Measurements from ENCODE around the gene MRPL24. TPM values are rescaled to one million over a fixed set of nuclear protein-coding genes. Genes with fewer than 3 reads are reported as not detected.

The MRPL24 gene
- total RNA-seq, 2 donors from 2014 or later = 55.0 to 67.1 TPM

DNA sequence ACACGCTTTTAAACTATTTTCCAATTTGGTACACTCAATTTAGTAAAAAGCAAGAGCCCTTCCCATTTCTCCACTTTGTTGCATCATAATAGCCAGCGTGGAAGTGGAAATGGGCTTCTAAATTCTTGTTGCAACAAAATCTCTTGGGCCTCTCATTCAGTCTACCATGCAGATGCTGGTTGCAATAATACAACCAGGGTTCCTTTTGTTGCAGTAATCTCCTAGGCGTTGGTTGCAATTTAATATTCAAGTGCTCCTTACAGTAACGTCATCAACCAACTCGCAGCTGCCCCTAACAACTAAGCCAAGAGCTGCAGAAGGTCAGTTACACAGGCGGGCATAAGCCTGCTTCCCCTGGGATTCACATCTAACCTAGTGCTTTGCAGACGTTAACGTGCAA lies 13.3 kb upstream of the MRPL24 start:
- 82% methylated on average over 8 of the region's 8 CpGs for WGBS
- DNase-seq (ENCODE audit: low spot score) = no peak
- no peaks in the 10 kb centered on the region for H3K36me3 ChIP-seq

DNA sequence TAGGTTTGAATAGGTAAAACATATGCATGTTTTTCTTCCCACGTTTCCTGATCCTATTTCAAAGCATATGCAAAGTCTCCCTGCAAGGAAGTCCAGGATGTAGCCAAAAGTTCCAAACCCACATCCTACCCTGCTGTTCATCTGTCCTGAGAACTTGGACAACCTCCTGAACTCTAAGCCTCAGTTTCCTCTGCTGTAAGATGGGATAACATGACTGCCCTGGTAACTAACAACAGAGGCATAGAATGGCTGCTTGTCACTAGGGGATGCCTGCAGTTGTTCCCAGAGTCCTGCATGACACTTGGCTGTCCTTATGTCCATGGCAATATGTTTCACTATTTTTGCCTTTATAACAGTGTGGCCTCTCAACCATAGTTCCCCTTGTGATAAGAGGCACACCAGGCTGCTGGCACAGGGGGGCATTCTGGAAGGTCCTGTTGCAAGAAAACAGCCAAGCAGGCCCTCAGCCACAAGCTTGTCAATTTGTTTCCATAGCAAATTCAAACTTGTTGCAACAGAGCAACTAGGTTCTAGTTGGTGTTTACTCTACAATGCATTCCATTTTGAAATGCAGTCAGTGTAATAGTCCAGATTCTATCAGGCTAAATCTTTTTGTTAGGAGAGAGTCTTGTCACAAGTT lies 12.1 kb upstream of the MRPL24 start:
- peaks cover 11% of the 10 kb centered on the region for H3K4me1 ChIP-seq (replicated peaks)
- no peaks in the 10 kb centered on the region for H3K27me3 ChIP-seq (replicated peaks; ENCODE audit: insufficient read depth)
- 0% methylated on average over 1 of the region's 1 CpG for WGBS
- TF ChIP-seq POLR2A (IDR thresholded peaks at IDR 0.05) (no peak), POLR2AphosphoS5 (IDR thresholded peaks at IDR 0.05) (peak; percentile 27)
- TF ChIP-seq, protein P1, sequence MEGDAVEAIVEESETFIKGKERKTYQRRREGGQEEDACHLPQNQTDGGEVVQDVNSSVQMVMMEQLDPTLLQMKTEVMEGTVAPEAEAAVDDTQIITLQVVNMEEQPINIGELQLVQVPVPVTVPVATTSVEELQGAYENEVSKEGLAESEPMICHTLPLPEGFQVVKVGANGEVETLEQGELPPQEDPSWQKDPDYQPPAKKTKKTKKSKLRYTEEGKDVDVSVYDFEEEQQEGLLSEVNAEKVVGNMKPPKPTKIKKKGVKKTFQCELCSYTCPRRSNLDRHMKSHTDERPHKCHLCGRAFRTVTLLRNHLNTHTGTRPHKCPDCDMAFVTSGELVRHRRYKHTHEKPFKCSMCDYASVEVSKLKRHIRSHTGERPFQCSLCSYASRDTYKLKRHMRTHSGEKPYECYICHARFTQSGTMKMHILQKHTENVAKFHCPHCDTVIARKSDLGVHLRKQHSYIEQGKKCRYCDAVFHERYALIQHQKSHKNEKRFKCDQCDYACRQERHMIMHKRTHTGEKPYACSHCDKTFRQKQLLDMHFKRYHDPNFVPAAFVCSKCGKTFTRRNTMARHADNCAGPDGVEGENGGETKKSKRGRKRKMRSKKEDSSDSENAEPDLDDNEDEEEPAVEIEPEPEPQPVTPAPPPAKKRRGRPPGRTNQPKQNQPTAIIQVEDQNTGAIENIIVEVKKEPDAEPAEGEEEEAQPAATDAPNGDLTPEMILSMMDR (IDR thresholded peaks at IDR 0.05) = no peak
- intact Hi-C loops (cut with DNase I) = no loop called here
- DNase-seq (ENCODE audit: low spot score) = no peak
- no peaks in the 10 kb centered on the region for H3K36me3 ChIP-seq
- peak overlapping the region; percentile 96 to 97 for H3K27ac ChIP-seq
- no peaks in the 10 kb centered on the region for H3K9me3 ChIP-seq
- peak overlapping the region in 1 of 2 donors; percentile 99 for H3K4me3 ChIP-seq

More for the DNA sequence above, 13.3 kb upstream of the MRPL24 start:
- peaks cover under 1% of the 10 kb centered on the region for H3K4me1 ChIP-seq (replicated peaks)
- TF ChIP-seq POLR2AphosphoS5 (IDR thresholded peaks at IDR 0.05) = no peak
- no peak for TF ChIP-seq POLR2A (IDR thresholded peaks at IDR 0.05)
- TF ChIP-seq, protein P1 (IDR thresholded peaks at IDR 0.05) = no peak
- H3K9me3 ChIP-seq = no peaks in the 10 kb centered on the region
- no peaks in the 10 kb centered on the region for H3K27me3 ChIP-seq (replicated peaks; ENCODE audit: insufficient read depth)
- H3K4me3 ChIP-seq = no peak overlapping the region
- H3K27ac ChIP-seq = no peak overlapping the region
- intact Hi-C loops (cut with DNase I) = no loop called here

DNA sequence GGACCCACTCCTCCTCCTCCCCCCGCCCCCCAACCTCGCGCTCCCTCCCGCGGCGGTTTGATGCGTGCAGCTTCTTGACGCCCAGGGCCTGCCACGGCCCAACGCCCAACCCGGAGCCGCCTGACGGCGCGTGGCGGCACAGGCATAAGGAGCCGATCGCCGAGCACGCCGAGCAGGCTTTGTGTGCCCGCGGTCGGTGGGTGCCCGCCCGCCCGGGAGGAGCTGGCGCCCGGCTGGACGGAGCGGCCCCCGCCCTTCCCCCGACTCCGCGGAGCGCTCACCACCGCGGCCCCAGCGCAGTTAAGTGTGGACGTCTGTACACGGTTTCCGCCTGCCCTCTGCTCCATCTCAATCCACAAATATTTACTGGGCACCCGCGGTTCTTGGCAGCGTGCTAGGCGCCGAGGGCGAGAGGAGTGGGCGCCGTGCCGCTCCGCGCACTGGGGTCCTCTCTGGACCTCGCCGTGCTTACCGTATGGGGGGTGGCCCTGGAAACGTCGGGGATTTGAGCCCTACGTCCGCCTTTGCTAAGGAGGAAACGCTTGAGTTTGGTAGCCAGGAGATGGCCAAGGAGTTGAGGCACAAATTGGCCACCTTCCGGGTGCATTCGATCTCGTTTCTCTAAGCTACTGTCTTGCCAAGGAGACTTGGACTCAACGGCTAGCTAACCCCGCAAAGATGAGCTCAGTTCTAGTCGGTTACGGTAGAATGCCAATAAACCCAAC lies 11.0 kb upstream of the MRPL24 start:
- DNase-seq (ENCODE audit: low spot score) = peak; percentile 97
- peaks cover 18% of the 10 kb centered on the region for H3K4me1 ChIP-seq (replicated peaks)
- intact Hi-C loops (cut with DNase I) = no loop called here

DNA sequence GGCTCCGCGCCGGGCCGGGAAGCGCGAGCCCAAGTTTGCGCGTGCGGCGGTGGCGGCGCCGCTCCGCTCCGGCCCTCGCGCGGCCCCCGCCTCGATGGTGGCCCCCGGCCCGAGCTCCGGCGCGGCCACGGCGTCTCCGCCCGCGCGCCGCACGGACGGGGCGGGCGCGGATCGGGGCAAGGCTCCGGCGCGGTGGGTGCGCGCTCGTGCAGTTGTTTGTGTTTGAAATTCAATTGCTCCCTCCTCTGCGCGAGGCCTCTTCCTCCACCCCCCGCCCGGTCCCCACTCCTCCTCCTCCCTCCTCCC lies 10.5 kb upstream of the MRPL24 start, which contains the start of gene HDGF:
Gene HDGF, minus strand, starts transcription at position 225 of the 306 bp plus-strand sequence. CDS start 246 bp downstream, outside the sequence.
- intact Hi-C loops (cut with DNase I) = no loop called here
- Histone ChIP-seq H3K27me3 (replicated peaks; ENCODE audit: insufficient read depth) (no peaks in the 10 kb centered on the region), H3K4me3 (peak within 1 kb of the TSS; percentile 94 to 99), H3K4me1 (replicated peaks) (peaks cover 19% of the 10 kb centered on the region), H3K27ac (peak within 1 kb of the TSS; percentile 96 to 97), H3K9me3 (no peaks in the 10 kb centered on the region), H3K36me3 (no peaks in the 10 kb centered on the region)
- TF ChIP-seq, protein P1 (IDR thresholded peaks at IDR 0.05) = no peak
- no peak for TF ChIP-seq POLR2A (IDR thresholded peaks at IDR 0.05)
- no peak for TF ChIP-seq POLR2AphosphoS5 (IDR thresholded peaks at IDR 0.05)
- 0% methylated on average over 8 of the region's 48 CpGs for WGBS
- DNase-seq (ENCODE audit: low spot score) = no peak

More for the DNA sequence above, 11.0 kb upstream of the MRPL24 start:
- H3K27ac ChIP-seq = peak overlapping the region; percentile 96 to 97
- no peaks in the 10 kb centered on the region for H3K27me3 ChIP-seq (replicated peaks; ENCODE audit: insufficient read depth)
- peak overlapping the region; percentile 94 to 99 for H3K4me3 ChIP-seq
- no peaks in the 10 kb centered on the region for H3K9me3 ChIP-seq
- WGBS = under 1% methylated on average over 66 of the region's 68 CpGs
- no peaks in the 10 kb centered on the region for H3K36me3 ChIP-seq
- TF ChIP-seq POLR2AphosphoS5 (IDR thresholded peaks at IDR 0.05) = peak; percentile 92
- TF ChIP-seq POLR2A (IDR thresholded peaks at IDR 0.05) = no peak
- TF ChIP-seq, protein P1 (IDR thresholded peaks at IDR 0.05) = peak in 2 of 4 experiments; percentile 25 to 35

All from prostate gland (tissue), 2 donors.